Body of pancreas (tissue), 4 donors: ENCODE results near the gene PBX1.

Source experiments
- POLR2A ChIP-seq, 3 donors: fragments of 450-650 bp; IDR thresholded peaks; one replicate each; pipeline ENCODE4 v1.6.1; 2016; ENCODE audit warnings: antibody characterized with exemption in 3 of 3, mild to moderate bottlenecking in 2 of 3
- TF ChIP-seq, protein P1 (sequence below), 7 experiments: fragments of 450-650 bp in 4 of 7; fragments of 200-600 bp in 3 of 7; sonication (generic) in 3 of 7; IDR thresholded peaks; one replicate each; pipeline ENCODE4 v1.5.1; 2016 to 2019; ENCODE audit warnings: antibody characterized with exemption in 7 of 7

DNA sequence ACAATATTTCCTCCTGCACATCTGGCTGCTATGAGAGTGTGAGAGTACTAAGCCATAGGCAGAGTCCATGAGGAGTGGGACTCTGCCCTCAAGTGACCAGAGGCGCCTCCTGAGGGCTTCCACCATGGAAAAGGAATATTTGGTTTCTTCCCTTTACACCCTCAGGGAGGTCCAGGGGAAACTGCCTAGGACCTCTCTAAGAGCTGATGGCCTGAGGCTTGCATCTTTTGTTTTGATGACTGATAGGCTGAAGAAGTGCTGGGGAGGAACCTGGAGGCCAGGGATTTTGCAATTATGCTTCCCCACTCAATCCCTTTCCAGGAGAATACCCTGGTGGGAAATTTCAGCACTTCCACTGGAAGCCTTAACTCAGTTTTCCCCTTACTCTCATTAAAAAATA is 111.0 kb downstream of the PBX1 start:
- TF ChIP-seq, protein P1, sequence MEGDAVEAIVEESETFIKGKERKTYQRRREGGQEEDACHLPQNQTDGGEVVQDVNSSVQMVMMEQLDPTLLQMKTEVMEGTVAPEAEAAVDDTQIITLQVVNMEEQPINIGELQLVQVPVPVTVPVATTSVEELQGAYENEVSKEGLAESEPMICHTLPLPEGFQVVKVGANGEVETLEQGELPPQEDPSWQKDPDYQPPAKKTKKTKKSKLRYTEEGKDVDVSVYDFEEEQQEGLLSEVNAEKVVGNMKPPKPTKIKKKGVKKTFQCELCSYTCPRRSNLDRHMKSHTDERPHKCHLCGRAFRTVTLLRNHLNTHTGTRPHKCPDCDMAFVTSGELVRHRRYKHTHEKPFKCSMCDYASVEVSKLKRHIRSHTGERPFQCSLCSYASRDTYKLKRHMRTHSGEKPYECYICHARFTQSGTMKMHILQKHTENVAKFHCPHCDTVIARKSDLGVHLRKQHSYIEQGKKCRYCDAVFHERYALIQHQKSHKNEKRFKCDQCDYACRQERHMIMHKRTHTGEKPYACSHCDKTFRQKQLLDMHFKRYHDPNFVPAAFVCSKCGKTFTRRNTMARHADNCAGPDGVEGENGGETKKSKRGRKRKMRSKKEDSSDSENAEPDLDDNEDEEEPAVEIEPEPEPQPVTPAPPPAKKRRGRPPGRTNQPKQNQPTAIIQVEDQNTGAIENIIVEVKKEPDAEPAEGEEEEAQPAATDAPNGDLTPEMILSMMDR (IDR thresholded peaks at IDR 0.05): no peak
- TF ChIP-seq POLR2A (IDR thresholded peaks at IDR 0.05): no peak
